OCI-LY1 (cell line): ENCODE data around the gene CCNDBP1.
"Not testable (repeated sequence)": the region's sequence is repeated elsewhere in the genome, so short reads cannot be mapped to it uniquely, and the experiment has no call there.

Experiments
- EZH2 ChIP-seq: fragments of 200-600 bp; sonication (generic), shearing (Covaris generic); IDR thresholded peaks from 2 replicates; pipeline ENCODE4 v1.8.0; 2017; ENCODE audit warnings: borderline replicate concordance, mixed run types, mild to moderate bottlenecking, antibody characterized with exemption, low read length, moderate library complexity, mixed read lengths
- TF ChIP-seq, protein P1 (sequence below): fragments of 200-600 bp; sonication (generic), shearing (Covaris generic); IDR thresholded peaks from 2 replicates; pipeline ENCODE4 v1.5.1; 2017; ENCODE audit warnings: mild to moderate bottlenecking, antibody characterized with exemption, low read length, moderate library complexity, mixed read lengths

DNA sequence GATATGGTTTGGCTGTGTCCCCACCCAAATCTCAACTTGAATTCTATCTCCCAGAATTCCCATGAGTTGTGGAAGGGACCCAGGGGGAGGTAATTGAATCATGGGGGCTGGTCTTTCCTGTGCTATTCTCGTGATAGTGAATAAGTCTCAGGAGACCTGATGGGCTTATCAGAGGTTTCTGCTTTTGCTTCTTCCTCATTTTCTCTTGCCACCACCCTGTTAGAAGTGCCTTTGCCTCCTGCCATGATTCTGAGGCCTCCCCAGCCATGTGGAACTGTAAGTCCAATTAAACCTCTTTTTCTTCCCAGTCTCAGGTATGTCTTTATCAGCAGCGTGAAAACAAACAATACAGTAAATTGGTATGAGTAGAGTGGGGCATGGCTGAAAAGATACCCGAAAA lies 12.6 kb downstream of the CCNDBP1 start:
- TF ChIP-seq, protein P1, sequence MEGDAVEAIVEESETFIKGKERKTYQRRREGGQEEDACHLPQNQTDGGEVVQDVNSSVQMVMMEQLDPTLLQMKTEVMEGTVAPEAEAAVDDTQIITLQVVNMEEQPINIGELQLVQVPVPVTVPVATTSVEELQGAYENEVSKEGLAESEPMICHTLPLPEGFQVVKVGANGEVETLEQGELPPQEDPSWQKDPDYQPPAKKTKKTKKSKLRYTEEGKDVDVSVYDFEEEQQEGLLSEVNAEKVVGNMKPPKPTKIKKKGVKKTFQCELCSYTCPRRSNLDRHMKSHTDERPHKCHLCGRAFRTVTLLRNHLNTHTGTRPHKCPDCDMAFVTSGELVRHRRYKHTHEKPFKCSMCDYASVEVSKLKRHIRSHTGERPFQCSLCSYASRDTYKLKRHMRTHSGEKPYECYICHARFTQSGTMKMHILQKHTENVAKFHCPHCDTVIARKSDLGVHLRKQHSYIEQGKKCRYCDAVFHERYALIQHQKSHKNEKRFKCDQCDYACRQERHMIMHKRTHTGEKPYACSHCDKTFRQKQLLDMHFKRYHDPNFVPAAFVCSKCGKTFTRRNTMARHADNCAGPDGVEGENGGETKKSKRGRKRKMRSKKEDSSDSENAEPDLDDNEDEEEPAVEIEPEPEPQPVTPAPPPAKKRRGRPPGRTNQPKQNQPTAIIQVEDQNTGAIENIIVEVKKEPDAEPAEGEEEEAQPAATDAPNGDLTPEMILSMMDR = not testable (repeated sequence)
- not testable (repeated sequence) for TF ChIP-seq EZH2
